ENCODE results near the gene IRF5.

Gene IRF5

DNA sequence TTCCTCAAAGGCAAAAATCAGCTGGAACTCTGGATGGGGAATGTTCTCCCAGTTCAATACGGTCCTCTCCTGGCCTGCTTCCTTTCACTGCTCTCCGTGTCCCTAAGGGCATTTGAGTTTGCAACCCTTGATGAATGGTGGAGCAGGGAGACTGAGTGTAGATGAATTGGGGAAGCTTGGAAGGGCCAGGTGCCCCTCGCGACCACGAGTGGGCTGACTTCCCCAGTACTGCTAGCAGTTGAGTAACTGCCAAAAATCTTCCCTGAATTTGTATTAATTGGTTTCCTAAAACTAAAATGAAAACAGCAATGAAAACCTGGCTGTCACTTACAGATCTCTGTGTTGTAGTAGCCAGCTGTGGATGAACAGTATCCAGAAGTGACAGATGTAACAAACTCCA lies 13.6 kb downstream of the IRF5 start:
- WGBS, 2 experiments (ENCODE audit: insufficient coverage in 2 of 2): 100% methylated on average over 1 to 2 of the region's 5 CpGs
- peaks cover 49% of the 10 kb centered on the region for H3K36me3 ChIP-seq (ENCODE audit: control insufficient read depth, insufficient read depth, low read length)

DNA sequence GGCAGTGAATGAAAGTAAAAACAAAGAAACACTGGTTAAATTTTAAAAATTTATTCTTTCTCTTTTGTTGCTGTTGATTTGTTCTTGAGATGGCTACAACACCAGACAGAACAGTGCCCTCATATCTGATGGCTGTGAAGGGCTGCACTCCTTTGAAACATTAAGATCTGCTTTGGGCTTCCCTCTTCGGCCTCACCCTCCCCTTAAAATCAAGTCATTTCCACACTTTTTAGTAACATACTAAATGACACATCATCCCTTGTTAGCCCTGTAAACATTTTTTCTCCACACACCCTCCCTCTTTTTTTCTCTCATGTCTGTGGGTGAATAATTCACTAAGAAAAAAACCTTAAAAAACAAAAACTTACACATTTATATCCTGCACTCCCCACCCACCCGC lies 16.4 kb downstream of the IRF5 start:
- H3K36me3 ChIP-seq (ENCODE audit: control insufficient read depth, insufficient read depth, low read length): peaks cover 76% of the 10 kb centered on the region
- no peak overlapping the region for H3K4me3 ChIP-seq (ENCODE audit: extremely low read depth, insufficient read depth, low read length, poor library complexity, severe bottlenecking)
- no peaks in the 10 kb centered on the region for H3K4me1 ChIP-seq (ENCODE audit: control insufficient read depth, insufficient read depth, low read length, poor library complexity, severe bottlenecking)
- H3K27ac ChIP-seq (ENCODE audit: low read depth, low read length, severe bottlenecking): no peak overlapping the region
- 100% methylated on average over 1 of the region's 2 CpGs for WGBS, 2 experiments (ENCODE audit: insufficient coverage in 2 of 2)
- no peaks in the 10 kb centered on the region for H3K9me3 ChIP-seq (ENCODE audit: control insufficient read depth, low read length)

More for the DNA sequence above, 13.6 kb downstream of the IRF5 start:
- no peak overlapping the region for H3K4me3 ChIP-seq (ENCODE audit: extremely low read depth, insufficient read depth, low read length, poor library complexity, severe bottlenecking)
- H3K9me3 ChIP-seq (ENCODE audit: control insufficient read depth, low read length): no peaks in the 10 kb centered on the region
- no peaks in the 10 kb centered on the region for H3K4me1 ChIP-seq (ENCODE audit: control insufficient read depth, insufficient read depth, low read length, poor library complexity, severe bottlenecking)
- no peak overlapping the region for H3K27ac ChIP-seq (ENCODE audit: low read depth, low read length, severe bottlenecking)

DNA sequence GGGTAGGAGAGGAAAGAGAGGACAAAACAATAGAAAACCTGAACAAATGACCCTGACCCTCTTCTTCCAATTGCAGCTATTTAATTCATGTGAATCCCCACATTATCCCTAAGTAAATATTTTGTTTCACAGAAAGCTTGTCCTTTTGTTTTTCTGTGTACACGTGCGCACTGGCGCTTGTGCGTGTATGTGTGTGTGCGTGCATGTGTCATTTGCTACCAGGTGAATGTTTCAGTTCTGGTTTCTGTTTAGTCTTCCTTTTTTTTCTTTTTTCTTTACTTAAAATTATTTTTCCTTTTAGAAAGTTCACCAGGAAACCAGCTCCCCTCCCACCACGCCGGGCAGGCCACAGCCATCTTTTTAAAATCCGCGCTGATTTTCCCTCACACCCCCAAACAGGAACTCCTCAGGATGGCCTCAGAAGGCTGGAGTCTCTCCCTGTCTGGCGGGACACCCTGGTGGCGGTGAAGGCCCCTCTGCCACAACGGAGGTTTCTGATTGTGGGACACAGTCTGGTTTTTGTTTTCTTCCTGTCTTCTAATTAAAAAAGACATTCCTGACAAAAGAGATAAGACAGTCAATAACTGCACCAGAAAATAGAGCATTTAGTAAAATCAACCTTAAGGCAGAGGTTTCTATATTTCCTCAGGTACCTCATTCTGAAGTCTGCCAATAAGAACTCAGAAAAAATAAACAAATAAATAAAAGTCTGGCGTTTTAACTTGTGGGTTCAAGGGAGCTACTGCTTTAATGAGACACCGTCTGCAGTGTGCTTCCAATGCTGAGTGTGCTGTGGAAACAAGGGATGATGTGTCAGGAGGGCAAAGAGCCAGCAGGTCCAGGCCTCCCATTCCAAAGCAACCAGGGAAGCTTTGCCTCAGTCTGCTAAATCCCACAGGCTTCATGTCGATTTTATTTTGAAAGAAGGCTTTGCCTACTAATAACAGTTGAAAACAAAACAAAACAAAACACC lies 17.4 kb downstream of the IRF5 start:
- no peaks in the 10 kb centered on the region for H3K9me3 ChIP-seq (ENCODE audit: control insufficient read depth, low read length)
- H3K36me3 ChIP-seq (ENCODE audit: control insufficient read depth, insufficient read depth, low read length): peaks cover 82% of the 10 kb centered on the region
- WGBS, 2 experiments (ENCODE audit: insufficient coverage in 2 of 2): 57 to 76% methylated on average over 1 to 7 of the region's 15 CpGs
- H3K4me1 ChIP-seq (ENCODE audit: control insufficient read depth, insufficient read depth, low read length, poor library complexity, severe bottlenecking): no peaks in the 10 kb centered on the region
- H3K4me3 ChIP-seq (ENCODE audit: extremely low read depth, insufficient read depth, low read length, poor library complexity, severe bottlenecking): no peak overlapping the region
- peak overlapping the region; percentile 23 for H3K27ac ChIP-seq (ENCODE audit: low read depth, low read length, severe bottlenecking)

DNA sequence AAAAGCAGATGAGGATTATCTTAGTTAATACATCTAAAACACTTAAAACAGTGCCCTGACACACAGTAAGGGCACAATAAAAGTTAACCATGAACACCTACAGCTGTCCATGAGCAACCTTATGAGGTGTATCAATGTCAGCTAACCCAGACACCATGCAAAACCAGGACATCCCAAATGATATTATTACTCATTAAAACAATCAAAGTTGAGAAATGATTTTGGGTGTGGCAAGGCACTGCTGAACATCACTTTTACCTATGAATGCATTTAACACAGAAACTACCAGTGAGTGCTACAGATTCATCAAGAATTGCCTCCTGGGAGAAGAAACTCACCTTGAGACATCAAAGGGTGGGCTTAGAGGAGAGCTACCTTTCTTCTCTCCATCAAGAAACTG lies 18.3 kb downstream of the IRF5 start:
- no peak overlapping the region for H3K4me3 ChIP-seq (ENCODE audit: extremely low read depth, insufficient read depth, low read length, poor library complexity, severe bottlenecking)
- H3K36me3 ChIP-seq (ENCODE audit: control insufficient read depth, insufficient read depth, low read length): peaks cover 84% of the 10 kb centered on the region
- no peaks in the 10 kb centered on the region for H3K4me1 ChIP-seq (ENCODE audit: control insufficient read depth, insufficient read depth, low read length, poor library complexity, severe bottlenecking)
- no peaks in the 10 kb centered on the region for H3K9me3 ChIP-seq (ENCODE audit: control insufficient read depth, low read length)
- no peak overlapping the region for H3K27ac ChIP-seq (ENCODE audit: low read depth, low read length, severe bottlenecking)

DNA sequence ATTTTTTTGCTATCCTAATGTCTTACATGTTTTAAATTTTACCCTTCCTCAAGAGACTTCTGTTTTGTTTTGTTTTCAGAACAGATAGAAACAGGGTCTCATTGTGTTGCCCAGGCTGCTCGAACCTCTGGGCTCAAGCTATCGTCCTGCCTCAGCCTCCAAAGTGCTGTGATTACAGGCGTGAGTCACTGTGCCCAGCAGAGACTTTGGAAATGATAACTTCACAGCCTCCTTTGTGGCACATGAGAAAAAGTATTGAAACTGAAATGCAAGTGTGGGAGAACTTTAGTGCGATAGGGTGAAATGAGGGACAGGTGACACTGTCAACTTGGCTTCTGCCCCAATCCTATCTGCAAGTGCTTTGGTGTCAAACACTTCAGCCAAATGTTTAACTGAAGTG lies 21.6 kb downstream of the IRF5 start:
- H3K4me3 ChIP-seq (ENCODE audit: extremely low read depth, insufficient read depth, low read length, poor library complexity, severe bottlenecking): no peak overlapping the region
- H3K9me3 ChIP-seq (ENCODE audit: control insufficient read depth, low read length): no peaks in the 10 kb centered on the region
- no peak overlapping the region for H3K27ac ChIP-seq (ENCODE audit: low read depth, low read length, severe bottlenecking)
- H3K36me3 ChIP-seq (ENCODE audit: control insufficient read depth, insufficient read depth, low read length): peaks cover 83% of the 10 kb centered on the region
- WGBS, 2 experiments (ENCODE audit: insufficient coverage in 2 of 2): 93 to 97% methylated on average over 4 of the region's 4 CpGs
- no peaks in the 10 kb centered on the region for H3K4me1 ChIP-seq (ENCODE audit: control insufficient read depth, insufficient read depth, low read length, poor library complexity, severe bottlenecking)

DNA sequence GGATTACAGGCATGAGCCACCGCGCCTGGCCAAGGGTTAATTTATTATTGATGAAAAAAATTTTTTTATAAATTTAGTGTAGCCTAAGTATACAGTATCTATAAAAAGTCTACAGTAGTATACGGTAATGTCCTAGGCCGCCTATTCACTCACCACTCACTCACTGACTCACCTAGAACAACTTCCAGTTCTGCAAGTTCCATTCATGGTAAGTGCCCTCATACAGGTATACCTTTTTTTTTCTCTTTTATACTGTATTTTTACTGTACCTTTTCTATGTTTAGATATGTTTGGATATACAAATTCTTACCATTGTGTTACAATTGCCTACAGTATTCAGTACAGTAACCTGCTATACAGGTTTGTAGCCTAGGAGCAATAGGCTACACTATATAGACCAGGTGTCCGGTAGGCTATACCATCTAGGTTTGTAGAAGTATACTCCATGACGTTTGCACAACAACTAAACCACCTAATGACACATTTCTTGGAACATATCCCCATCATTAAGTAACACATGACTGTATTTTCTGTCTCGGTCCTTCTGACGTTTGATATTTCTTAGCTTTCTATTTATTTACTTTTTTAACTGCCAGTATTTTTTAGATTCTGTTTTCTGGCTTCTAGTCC lies 23.4 kb downstream of the IRF5 start:
- Histone ChIP-seq H3K9me3 (ENCODE audit: control insufficient read depth, low read length) (no peaks in the 10 kb centered on the region), H3K36me3 (ENCODE audit: control insufficient read depth, insufficient read depth, low read length) (peaks cover 81% of the 10 kb centered on the region), H3K4me1 (ENCODE audit: control insufficient read depth, insufficient read depth, low read length, poor library complexity, severe bottlenecking) (no peaks in the 10 kb centered on the region), H3K4me3 (ENCODE audit: extremely low read depth, insufficient read depth, low read length, poor library complexity, severe bottlenecking) (no peak overlapping the region), H3K27ac (ENCODE audit: low read depth, low read length, severe bottlenecking) (no peak overlapping the region)
- 94 to 98% methylated on average over 2 to 6 of the region's 8 CpGs for WGBS, 2 experiments (ENCODE audit: insufficient coverage in 2 of 2)

DNA sequence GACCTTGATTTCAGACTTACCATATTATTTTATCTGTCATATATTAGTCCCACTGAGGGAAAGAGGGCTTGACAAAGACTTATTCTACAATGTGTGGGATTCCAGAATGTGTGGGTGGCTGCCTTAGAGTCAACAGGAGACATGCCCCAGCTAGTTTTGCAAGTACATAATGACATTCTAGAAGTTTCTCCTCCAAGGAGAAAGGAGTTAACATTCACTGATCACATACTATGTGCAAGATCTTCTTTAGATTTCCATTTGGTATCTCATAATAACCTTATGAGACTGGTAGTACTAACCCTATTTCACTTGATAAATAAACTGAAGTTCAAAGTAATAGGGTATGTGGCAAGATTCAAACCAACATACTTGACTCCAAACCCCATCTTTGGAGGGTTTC lies 25.2 kb downstream of the IRF5 start:
- Histone ChIP-seq H3K9me3 (ENCODE audit: control insufficient read depth, low read length) (no peaks in the 10 kb centered on the region), H3K27ac (ENCODE audit: low read depth, low read length, severe bottlenecking) (no peak overlapping the region), H3K4me1 (ENCODE audit: control insufficient read depth, insufficient read depth, low read length, poor library complexity, severe bottlenecking) (no peaks in the 10 kb centered on the region), H3K4me3 (ENCODE audit: extremely low read depth, insufficient read depth, low read length, poor library complexity, severe bottlenecking) (no peak overlapping the region), H3K36me3 (ENCODE audit: control insufficient read depth, insufficient read depth, low read length) (peaks cover 77% of the 10 kb centered on the region)

DNA sequence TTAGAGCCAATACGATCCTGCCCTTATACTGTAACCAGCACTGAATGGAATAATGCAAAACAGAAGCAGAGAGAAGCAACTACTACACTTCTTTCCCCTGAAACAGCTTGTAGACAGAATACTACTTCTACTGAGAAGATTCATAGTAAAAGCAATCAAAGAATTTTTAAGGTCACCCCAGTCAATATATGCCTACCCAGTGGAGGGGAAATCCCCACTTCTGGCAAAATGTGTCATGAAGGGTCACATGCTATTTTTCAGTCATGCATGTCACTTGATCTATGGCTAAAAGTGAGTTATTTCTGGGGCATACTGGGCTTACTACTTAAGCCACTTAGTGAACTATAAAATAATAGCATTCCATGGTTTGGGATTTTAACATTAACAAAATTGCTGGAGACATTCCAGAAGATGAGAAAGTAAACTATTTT lies 25.6 kb downstream of the IRF5 start:
- H3K4me3 ChIP-seq (ENCODE audit: extremely low read depth, insufficient read depth, low read length, poor library complexity, severe bottlenecking): no peak overlapping the region
- H3K4me1 ChIP-seq (ENCODE audit: control insufficient read depth, insufficient read depth, low read length, poor library complexity, severe bottlenecking): no peaks in the 10 kb centered on the region
- no peaks in the 10 kb centered on the region for H3K9me3 ChIP-seq (ENCODE audit: control insufficient read depth, low read length)
- no CpG with 5 or more reads among the region's 1 CpG for WGBS, 2 experiments (ENCODE audit: insufficient coverage in 2 of 2)
- no peak overlapping the region for H3K27ac ChIP-seq (ENCODE audit: low read depth, low read length, severe bottlenecking)
- H3K36me3 ChIP-seq (ENCODE audit: control insufficient read depth, insufficient read depth, low read length): peaks cover 76% of the 10 kb centered on the region

DNA sequence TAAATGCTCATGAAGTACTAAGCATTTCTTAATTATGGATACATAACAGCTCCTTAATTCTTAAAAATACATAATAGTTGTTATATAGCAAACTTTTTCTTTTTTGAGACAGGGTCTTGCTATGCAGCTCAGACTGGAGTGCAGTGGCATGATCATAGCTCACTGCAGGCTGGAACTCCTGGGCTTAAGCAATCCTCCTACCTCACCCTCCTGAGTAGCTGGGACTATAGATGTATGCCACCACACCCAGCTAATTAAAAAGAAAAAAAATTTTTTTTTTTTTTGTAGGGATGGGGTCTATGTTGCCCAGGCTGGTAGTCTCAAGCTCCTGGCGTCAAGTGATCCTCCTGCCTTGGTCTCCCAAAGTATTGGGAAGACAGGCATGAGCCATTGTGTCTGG lies 30.9 kb downstream of the IRF5 start:
- H3K9me3 ChIP-seq (ENCODE audit: control insufficient read depth, low read length): no peaks in the 10 kb centered on the region
- H3K27ac ChIP-seq (ENCODE audit: low read depth, low read length, severe bottlenecking): no peak overlapping the region
- WGBS, 2 experiments (ENCODE audit: insufficient coverage in 2 of 2): 86 to 100% methylated on average over 1 of the region's 1 CpG
- no peaks in the 10 kb centered on the region for H3K4me1 ChIP-seq (ENCODE audit: control insufficient read depth, insufficient read depth, low read length, poor library complexity, severe bottlenecking)
- H3K4me3 ChIP-seq (ENCODE audit: extremely low read depth, insufficient read depth, low read length, poor library complexity, severe bottlenecking): no peak overlapping the region
- peaks cover 81% of the 10 kb centered on the region for H3K36me3 ChIP-seq (ENCODE audit: control insufficient read depth, insufficient read depth, low read length)

DNA sequence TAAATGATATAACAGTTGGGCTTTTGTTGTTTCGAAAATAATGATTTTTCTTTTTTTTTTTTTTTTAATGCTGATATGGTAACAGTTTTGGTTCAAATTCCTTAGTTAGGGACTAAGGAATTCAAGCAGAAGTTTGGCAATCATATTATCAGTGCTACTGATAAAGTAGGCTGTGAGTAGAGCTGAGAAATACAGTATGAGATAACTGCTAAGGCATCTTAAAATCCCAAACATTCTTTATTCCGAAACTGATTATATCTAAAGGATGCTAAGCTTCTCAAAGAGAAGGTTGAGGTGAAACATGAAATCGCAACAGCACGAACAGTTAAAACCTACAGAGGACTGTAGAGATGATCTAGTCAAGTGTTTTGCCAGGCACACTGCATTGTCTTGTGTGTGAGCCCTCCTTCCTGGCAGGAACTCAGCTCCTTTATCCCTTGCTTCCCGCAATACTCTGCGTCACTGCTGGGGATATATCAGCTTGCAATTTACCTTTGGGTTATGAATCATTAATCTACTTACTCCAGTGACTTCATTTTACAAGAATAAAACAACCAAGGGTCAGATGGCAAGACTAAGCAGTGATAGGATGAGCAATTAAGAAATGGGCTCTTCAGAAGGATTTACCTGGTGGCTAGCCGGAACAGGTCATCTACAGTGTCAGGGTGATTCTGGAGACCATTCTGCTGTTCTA lies 36.7 kb downstream of the IRF5 start:
- Histone ChIP-seq H3K27ac (ENCODE audit: low read depth, low read length, severe bottlenecking) (peak overlapping the region; percentile 19), H3K9me3 (ENCODE audit: control insufficient read depth, low read length) (no peaks in the 10 kb centered on the region), H3K4me3 (ENCODE audit: extremely low read depth, insufficient read depth, low read length, poor library complexity, severe bottlenecking) (no peak overlapping the region), H3K4me1 (ENCODE audit: control insufficient read depth, insufficient read depth, low read length, poor library complexity, severe bottlenecking) (no peaks in the 10 kb centered on the region), H3K36me3 (ENCODE audit: control insufficient read depth, insufficient read depth, low read length) (peaks cover 90% of the 10 kb centered on the region)
- WGBS, 2 experiments (ENCODE audit: insufficient coverage in 2 of 2): 92 to 98% methylated on average over 5 of the region's 7 CpGs
